ENCODE data around the gene TMEM59L. TPM values are rescaled to one million over a fixed set of nuclear protein-coding genes. Genes with fewer than 3 reads are reported as not detected.

TMEM59L gene
- total RNA-seq, 2 donors from 2014 or later: 0.66 to 2.1 TPM

DNA sequence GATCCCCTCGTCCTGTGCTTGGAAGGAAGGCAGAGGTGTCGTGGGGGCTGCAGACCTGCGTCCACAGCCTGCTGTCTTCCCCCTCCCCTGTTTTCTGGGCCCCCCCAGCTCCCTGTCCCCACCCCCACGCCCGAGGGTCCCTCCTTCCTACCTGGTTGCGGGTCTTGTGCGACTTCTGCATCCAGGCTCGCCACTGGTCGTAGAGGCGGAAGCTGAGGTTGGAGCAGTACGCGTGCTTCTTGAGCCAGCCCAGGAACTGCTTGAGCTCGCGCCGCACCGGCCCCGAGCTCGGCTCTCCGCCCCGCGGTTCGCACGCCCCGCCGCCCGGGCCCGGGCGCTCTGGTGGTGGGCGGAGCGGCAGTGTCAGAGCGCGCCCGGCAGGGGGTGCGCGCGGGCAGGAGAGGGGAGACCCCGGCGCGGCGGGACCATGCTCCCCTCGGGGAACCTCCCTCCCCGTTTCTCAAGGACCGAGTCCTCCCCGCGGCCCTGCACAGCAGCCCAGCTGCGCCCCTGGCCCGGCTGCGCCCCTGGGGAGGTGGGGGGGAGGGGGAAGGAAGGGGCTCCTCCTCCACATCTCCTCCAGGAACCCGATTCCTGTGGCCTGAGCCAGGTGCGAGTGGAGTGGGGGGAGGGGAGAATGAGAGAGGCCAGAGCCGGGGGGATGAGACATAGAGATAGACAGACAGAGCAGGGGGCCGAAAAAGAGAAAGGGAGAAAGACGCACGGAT is 18.4 kb upstream of the TMEM59L start:
- peak; percentile 73 for ATAC-seq
- Histone ChIP-seq H3K4me1 (peaks cover 28% of the 10 kb centered on the region), H3K9me3 (no peaks in the 10 kb centered on the region), H3K4me3 (no peak overlapping the region), H3K27ac (peak overlapping the region in 2 of 4 donors; percentile 41 to 45), H3K36me3 (replicated peaks in 1 of 2; ENCODE audit: insufficient read depth in 1 of 2, low read depth in 2 of 2) (no peaks in the 10 kb centered on the region), H3K27me3 (peaks cover 0 to 15% of the 10 kb centered on the region in 2 donors)
- TF ChIP-seq CTCF (IDR thresholded peaks at IDR 0.05): peak; percentile 53 to 92 (median 84)
- TF ChIP-seq POLR2A (IDR thresholded peaks at IDR 0.05): no peak
- intact Hi-C loops (cut with DNase I): no loop called here
- DNase-seq: peak; percentile 69 to 80 (median 76)
- 1 to 2% methylated on average over 23 to 53 of the region's 54 CpGs for WGBS, 2 donors

DNA sequence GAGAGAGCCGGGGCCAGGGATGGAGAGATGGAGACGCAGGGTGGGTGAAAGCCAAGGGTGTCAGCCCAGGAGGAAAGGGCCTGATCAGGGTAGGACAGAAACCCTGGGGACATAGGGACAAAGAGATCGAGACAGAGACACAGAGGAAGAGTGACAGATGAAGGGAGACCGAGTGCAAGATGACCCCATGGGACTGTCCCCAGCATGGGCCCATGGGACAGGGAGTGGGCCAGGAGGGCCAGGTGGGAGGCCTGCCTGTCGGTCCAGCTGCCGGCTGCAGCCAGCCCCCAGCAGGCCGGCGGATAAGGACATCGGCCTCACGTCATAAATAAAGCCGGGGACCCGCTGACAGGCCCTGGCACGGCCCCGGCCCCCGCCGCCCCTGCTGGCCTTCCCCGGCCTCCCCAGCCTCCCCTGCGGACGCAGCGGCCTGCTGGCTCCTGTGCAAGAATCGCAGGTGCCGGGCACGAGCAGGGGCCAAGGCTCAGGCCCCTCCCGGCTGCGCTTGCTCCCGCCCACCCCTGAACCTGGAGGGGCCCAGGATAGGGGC is 17.8 kb upstream of the TMEM59L start:
- intact Hi-C loops (cut with DNase I): loop anchor here (5.0 kb wide), 1 partner anchor 247 kb away; no protein-coding TSS in a partner anchor
- ATAC-seq: no peak
- H3K4me3 ChIP-seq: no peak overlapping the region
- H3K9me3 ChIP-seq: no peaks in the 10 kb centered on the region
- no peak for DNase-seq
- H3K4me1 ChIP-seq: peaks cover 22% of the 10 kb centered on the region
- H3K27me3 ChIP-seq: peaks cover 0 to 15% of the 10 kb centered on the region in 2 donors
- peak overlapping the region in 1 of 4 donors; percentile 45 for H3K27ac ChIP-seq
- 12 to 15% methylated on average over 5 to 13 of the region's 26 CpGs for WGBS, 2 donors
- TF ChIP-seq POLR2A (IDR thresholded peaks at IDR 0.05) (no peak), CTCF (IDR thresholded peaks at IDR 0.05) (no peak)
- no peaks in the 10 kb centered on the region for H3K36me3 ChIP-seq (replicated peaks in 1 of 2; ENCODE audit: insufficient read depth in 1 of 2, low read depth in 2 of 2)

DNA sequence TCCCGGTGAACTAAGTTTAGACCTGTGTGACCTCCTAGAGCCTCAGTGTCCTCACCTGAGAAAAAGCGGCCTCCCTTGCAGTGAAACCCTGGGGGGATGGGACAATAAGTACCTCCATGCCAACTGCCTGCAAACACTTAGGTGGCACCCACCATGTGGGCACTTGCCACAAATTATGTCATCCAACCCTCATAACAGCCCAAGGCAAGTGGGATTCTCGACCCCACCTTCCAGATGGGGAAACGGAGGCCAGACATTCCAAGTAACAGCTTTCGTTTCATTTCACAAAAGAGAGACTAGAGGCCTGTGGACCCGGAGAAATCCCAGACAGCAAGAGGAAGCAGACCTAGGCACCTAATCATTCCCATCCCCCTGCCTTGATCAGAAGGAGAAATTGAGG is 17.2 kb upstream of the TMEM59L start:
- H3K27me3 ChIP-seq: peaks cover 0 to 15% of the 10 kb centered on the region in 2 donors
- no peak for ATAC-seq

DNA sequence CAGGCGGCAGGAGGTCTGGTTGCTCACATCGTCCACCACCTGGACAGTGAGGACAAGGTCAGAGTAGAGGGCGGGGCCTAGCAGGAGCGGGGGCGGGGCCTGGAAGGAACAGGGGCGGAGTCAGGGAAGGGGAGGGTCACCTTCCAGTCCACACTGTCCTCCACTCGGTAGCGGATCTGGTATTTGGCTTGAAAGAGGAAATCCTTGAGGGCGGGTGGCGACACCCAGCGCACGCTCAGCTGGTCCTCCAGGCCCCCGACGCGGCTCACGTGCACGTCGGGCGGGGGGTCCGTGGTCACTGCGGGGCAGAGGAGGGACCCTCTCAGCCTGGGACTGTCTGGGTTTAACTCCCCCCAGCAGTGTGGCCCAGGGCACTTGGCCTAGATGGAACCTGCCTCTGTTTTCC is 15.9 kb upstream of the TMEM59L start:
- intact Hi-C loops (cut with DNase I): loop anchor here (5.0 kb wide), 1 partner anchor 246 kb away; no protein-coding TSS in a partner anchor
- DNase-seq: peak; percentile 68 to 85 (median 77)
- Histone ChIP-seq H3K4me3 (no peak overlapping the region), H3K9me3 (no peaks in the 10 kb centered on the region), H3K4me1 (peaks cover 21% of the 10 kb centered on the region), H3K27ac (no peak overlapping the region), H3K36me3 (replicated peaks in 1 of 2; ENCODE audit: insufficient read depth in 1 of 2, low read depth in 2 of 2) (no peaks in the 10 kb centered on the region), H3K27me3 (peaks cover 0 to 15% of the 10 kb centered on the region in 2 donors)
- 7% methylated on average over 8 to 18 of the region's 21 CpGs for WGBS, 2 donors
- peak; percentile 69 for ATAC-seq
- TF ChIP-seq CTCF (IDR thresholded peaks at IDR 0.05) (no peak), POLR2A (IDR thresholded peaks at IDR 0.05) (no peak)

More for the DNA sequence above, 17.2 kb upstream of the TMEM59L start:
- H3K4me3 ChIP-seq: no peak overlapping the region
- intact Hi-C loops (cut with DNase I): loop anchor here (5.0 kb wide), 1 partner anchor 247 kb away; no protein-coding TSS in a partner anchor
- 55 to 79% methylated on average over 3 to 6 of the region's 6 CpGs for WGBS, 2 donors
- peaks cover 21% of the 10 kb centered on the region for H3K4me1 ChIP-seq
- DNase-seq: no peak
- TF ChIP-seq CTCF (IDR thresholded peaks at IDR 0.05) (no peak), POLR2A (IDR thresholded peaks at IDR 0.05) (no peak)
- no peak overlapping the region for H3K27ac ChIP-seq
- H3K9me3 ChIP-seq: no peaks in the 10 kb centered on the region
- no peaks in the 10 kb centered on the region for H3K36me3 ChIP-seq (replicated peaks in 1 of 2; ENCODE audit: insufficient read depth in 1 of 2, low read depth in 2 of 2)

Data from body of pancreas (tissue), 4 donors.